ELR (cell line): ENCODE measurements around the gene TRMT61A.
"Not testable (repeated sequence)": the region's sequence is repeated elsewhere in the genome, so short reads cannot be mapped to it uniquely, and the experiment has no call there.

Experiments
- DNase-seq: peaks from one replicate; pipeline ENCODE4 v3.0.0-alpha.2; 2015; ENCODE audit warnings: low read depth

The TRMT61A gene

DNA sequence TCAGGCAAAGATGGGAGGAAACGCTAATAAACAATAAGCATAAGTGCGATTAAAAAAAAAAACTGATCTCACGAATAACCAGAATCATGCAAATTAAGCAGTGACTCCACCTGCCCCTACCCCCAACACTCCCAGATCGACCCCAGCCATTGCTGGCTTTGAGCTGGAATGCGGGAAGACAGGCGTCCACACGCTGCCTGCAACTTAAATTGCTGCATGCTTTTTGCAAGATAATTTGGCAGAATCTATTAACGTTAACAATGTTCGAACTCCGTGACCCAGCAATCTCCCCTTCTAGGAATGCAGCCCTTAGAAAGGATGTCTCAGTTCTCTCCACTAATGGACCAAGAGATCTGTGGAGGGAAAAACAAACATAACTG is 5.4 kb upstream of the TRMT61A start:
- DNase-seq = no peak

DNA sequence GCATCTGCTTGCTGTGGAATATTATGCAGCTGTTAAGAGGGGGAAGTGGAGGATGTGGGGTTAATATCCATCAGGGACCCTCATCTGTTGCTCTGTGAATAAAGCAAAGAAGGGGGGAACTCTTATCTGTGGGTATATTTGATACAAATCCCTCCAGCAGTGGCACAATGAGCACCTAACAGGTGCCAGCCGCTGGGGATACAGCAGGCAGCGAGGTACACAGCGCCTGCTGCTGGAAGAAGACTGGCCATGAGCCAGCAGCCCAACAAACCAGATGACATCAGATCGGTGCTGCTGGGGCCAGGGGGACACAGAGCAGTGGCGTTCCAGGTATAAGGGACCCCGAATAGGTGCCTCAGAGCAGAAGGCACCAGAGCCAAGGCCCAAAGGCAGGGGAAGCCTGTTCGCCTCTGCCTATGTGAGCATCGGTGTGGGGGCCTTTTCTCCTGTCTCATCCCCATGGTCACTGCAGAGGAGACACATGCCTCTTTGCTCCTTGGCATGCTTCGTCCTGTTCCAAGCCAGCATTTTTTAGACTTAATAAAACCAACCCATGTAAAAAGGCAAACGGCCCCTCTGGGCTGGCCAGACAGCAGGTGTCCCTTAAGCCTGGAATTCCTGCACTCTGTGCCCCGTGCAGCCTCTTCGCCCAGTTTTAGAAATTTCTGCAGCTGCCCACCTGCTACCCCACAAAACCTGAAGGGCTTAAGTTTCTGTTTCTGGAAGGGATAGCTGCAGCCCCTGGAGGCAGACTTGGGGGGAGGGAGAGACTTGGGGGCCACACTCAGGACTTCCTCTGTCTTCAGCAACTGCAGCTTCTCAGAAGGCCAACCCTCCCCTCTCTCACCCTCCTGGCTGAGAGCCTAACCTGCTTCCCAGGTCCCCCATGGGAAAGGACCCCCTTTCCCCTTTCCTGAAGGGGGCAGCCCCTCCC is 4.7 kb upstream of the TRMT61A start:
- DNase-seq = no peak

- DNase-seq = not testable (repeated sequence)
Measured at GRCh38 chr14:103525430-103526246, 3.4 kb upstream of the TRMT61A start.

GRCh38 chr14:103526247-103526913 is 2.6 kb upstream of the TRMT61A start:
- no peak for DNase-seq

DNA sequence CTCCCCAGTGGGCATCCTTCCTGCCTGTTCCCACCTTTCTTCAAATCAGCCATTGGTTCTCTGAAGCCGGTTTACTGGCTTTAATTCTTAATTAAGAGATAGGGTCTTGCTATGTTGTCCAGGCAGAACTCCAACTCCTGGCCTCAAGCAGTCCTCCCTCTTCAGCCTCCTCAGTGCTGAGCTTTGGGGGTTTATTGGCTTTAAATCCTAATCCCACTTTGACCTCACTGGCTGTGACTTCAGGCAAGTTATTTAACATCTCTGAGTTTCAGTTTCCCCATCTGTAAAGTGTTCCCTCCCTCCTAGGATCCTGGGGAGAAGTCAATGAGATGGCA is 2.1 kb upstream of the TRMT61A start:
- DNase-seq = no peak

DNA sequence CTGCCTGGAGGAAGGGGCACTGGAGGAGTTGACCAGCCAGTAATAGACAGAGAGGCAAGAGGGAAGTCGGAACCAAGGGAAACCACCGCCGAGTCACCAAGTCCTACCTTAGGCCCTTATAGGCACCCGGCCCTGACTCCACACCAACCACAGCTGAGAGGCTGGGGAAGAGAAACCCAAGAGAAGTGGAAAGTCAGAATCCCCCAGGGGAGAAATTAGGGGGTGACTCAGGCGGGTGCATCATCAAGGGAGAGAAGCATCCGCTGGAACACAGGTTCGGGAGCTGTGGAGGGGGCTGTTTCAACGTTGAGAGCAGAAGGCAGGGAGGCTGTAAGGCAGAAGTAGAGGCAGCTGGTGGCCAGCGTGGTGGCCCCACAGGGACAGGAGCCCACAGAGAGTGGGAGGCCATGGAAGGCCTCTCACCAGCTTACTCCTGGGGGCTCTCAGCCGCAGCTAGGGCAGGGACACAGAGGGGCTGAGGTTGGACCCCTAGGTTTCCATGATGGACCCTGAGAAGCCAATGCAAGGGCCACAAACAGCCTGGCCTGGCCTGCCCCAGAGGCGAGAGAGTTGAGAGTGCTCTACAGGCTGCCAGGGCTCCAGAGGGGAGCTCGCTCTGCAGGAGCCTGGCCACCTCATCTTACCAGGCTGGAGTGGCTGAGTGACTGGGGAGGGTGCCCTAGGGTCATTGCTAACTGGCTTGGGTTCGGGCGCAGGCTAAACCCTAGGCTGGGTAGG is 1.4 kb upstream of the TRMT61A start:
- peak; percentile 93 for DNase-seq

- DNase-seq = no peak
Measured at GRCh38 chr14:103528146-103528586, 830 bp upstream of the TRMT61A start.

GRCh38 chr14:103529383-103530365 is 678 bp downstream of the TRMT61A start:
- DNase-seq = no peak

DNA sequence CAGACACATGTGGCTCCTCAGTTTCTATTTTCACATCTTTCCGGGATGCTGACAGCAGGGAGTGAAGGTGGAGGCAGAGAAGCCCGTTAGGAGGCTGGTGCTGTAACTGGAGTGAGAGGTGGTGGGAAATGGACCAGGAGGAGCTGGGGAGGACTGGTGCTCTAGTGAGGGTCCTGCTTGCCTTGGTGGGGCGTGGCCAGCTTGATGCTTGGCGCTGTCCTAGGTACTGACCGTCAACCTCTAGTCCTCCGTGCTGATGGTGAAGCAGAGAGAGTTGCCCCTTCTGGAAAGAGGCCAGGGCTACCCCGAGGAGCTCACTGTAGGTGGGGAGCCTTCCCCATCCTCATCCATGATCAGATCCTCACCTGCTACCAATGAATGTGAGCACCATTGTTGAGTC is 1.4 kb downstream of the TRMT61A start:
- peak; percentile 55 for DNase-seq

DNA sequence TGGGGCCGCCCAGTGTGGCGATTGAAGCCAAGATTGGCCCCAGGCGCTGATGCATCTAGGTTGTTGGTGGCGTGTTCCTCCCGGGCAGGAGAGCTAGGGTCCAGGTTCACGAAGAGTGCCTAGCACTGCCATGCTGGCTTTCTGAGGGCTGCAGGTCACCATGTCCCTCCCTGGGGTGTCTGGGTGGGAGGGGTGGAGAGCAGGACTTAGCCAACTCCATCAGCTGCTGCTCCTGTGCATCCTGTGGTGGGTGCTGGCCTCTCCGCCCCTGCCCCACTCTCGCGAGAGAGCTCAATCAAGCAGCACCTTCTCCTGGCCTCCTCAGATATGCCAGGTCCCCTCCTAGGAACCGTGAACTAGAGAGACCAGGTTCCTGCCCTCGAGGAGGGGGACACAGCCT is 1.8 kb downstream of the TRMT61A start:
- no peak for DNase-seq

DNA sequence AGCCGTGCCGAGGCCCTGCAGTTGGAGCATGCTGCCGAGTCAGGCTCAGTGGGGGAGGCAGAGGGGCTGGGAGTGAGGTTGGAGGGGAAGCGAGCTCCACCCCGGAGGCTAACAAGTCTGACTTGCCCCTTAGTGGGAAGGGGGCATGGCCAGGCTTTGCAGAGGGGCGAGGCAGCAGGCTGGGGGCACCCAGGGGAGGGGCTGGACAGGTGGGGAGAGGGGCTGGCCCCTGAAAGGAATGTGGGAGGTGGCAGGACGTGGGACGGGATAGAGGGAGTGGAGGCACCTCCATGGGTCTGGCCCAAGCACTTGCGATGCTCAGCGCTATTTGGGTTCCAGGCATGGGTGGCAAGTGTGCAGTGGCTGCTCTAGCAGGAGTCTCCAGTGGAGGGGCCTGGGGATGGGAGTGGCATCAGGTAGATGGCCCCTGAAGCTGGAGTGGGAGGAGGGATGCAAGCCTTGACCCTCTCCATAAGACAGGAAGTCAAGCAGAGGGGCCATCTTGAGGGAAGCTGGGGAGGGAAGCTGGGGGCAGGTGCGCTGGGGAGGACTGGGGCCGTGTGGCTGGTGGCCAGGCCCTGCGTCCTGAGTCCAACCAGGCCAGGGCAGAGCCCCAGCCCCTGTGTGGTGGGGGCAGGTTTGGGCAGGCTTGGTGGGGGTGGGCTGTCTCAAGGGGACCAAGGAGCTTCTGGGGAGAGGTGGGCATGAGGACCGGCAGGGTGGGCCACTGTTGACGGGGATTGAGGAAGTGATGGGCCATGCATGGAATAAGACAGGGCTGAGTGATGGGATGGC is 2.6 kb downstream of the TRMT61A start:
- no peak for DNase-seq

DNA sequence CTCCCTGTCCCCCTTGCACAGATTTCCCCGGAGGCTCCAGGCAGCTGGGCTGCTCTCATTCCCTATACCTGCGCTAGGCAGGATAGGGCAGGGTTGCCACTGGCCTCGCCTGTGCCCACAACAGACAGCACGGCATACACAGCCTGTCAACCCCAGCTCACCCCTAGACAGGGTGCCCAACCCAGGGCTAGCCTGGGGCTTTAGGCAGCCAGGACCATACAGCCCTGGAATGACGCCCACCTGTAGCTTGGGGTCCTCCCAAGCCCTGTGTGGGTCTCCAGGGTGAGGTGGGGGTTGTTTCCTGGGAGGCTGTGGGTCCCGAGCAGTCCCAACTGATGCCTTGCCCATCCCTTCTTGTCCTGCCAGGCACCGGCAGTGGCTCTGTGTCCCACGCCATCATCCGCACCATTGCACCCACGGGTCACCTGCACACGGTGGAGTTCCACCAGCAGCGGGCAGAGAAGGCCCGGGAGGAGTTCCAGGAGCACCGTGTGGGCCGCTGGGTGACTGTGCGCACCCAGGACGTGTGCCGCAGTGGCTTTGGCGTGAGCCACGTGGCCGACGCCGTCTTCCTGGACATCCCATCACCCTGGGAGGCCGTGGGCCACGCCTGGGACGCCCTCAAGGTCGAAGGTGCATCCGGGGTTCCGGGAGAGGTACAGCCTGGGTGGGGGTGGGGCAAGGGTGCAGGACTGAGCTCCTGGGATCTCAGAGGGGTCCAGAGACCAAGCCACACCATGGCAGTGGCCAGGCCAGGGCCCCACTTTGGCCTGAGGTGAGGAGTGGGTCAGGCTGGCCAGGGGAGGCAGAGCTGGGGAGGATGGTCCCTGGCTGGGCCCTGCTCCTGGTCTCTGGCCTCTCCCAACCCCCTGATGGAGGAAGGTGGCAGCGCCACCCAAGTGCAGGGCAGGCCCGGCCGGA is 3.5 kb downstream of the TRMT61A start:
- no peak for DNase-seq

DNA sequence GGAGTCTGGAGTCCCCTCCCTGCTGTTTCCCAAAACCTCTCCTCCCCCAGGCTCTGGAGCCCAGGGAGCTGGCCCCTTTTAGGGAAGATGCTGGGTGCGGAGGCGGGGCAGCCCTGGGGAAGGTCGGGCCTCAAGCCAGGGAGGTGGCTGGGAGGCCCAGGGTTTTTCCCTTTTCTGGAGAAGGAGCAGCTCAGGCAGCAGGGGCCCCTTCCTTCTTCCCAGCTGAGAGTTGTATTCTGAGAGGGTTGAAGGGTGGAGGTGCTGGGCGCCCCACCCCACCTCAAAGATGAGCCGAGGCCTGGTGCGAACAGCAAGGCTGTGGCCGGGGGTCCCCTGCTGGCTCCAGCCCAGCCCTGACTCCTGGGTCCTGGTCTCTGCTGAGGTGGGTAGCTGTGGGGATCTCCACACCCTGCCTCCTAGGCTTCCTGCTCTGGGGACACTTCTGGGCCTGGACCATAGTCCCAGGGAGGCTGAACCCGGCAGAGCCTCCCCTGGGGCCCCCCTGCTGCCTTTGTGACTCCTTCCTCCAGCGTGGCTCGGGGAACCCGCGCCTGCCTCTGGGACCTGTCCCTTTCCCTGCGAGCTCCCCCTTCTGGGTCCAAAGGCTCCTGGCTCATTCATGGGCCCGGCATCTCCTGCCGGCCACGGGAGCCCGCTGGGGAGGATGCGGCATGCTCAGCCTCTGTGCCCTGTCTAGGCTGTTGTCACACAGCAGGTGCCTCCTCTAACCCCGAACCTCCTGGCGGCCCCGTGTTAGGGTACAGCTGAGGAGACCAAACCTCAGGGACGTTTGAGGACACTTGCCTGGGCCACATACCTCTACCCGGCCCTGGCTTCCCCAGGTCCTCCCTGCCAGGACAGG is 4.4 kb downstream of the TRMT61A start:
- DNase-seq = no peak

DNA sequence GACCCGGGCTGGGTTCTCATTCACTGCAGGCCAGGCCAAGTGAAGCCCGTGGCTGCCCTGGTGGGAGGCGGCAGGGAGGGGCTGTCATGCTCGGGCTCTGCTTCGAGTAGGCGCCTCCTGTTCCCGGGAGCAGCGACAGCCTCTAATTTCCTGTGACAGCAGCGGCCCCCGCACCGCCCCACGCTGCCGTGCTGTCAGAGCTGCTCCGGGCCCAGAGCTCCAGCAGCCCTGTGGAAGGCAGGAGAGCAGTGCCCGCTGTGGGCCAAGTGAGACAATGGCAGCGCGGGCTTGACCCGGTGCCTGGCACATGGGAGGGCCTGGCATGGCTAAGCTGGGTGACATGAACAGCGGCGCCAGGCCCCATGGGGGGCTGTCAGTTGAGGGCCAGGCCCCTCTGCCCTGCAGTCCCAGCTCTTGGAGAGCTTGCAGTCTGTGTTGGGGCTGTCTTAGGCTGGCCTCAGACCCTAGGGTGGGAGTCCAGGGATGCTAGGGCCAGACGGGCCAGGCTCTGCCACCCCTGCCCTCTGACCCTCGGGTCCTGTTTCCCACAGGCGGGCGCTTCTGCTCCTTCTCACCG is 5.1 kb downstream of the TRMT61A start:
- no peak for DNase-seq

DNA sequence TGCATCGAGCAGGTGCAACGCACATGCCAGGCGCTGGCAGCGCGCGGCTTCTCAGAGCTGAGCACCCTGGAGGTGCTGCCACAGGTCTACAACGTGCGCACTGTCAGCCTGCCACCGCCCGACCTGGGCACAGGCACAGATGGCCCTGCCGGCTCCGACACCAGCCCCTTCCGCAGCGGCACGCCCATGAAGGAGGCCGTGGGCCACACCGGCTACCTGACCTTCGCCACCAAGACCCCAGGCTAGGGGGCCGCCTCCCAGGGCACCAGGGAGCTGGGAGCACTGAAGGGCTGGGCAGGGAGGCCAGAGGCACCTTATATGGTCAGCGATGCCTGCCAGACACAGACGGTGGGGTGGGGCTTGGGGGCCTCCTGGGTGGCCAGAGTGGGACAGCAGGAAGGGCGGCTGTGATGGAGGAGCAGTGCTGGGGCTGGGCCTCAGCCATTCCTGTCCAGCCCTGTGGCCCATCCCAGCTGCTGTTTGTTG is 5.6 kb downstream of the TRMT61A start:
- no peak for DNase-seq

DNA sequence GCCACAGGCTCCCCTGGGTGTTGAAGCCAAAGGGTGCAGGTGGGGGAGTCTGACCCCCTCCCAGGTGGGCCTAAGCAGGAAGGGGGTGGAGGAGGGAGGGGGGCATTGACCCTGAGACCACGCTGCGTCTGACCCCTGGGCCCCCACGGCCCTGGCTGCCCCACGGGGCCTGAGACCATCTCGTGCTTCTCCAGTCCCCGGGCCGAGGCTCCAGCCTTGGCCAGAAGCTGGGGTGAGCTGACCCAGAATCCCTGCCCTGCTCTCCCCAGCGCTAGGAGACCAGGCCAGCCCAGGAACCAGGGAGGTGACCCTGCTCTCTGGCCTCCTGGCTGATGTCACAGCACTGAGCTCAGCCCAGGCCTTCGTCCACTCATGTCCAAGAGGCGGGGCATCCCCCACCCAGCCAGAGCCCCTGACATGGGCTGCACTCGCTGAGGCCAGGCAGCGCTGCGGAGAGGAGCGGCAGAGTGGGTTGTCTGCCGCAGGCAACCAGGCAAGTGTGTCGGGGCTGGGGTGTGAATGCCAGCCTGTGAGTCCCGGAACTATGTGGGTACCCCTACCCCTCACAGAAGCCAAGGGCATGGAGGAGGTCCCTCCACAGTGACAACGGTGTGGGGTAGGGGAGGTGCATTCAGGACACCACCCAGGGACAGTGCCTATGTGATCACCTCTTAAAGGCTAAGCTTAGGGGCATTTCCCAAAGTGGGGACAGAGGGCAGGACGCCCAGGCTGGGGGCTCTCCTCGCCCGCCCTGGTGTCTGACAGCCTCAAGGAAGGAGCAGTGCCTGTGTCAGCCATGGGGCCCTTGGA is 6.3 kb downstream of the TRMT61A start:
- DNase-seq = no peak
